ENCODE measurements around the gene PPP1CC. TPM values are rescaled to one million over a fixed set of nuclear protein-coding genes. Genes with fewer than 3 reads are reported as not detected.

The PPP1CC gene
- 100 to 1,000 TPM in 4 of 8 experiments, 10 to 100 TPM in 4; 57.5 to 156 (median 102) TPM for total RNA-seq

DNA sequence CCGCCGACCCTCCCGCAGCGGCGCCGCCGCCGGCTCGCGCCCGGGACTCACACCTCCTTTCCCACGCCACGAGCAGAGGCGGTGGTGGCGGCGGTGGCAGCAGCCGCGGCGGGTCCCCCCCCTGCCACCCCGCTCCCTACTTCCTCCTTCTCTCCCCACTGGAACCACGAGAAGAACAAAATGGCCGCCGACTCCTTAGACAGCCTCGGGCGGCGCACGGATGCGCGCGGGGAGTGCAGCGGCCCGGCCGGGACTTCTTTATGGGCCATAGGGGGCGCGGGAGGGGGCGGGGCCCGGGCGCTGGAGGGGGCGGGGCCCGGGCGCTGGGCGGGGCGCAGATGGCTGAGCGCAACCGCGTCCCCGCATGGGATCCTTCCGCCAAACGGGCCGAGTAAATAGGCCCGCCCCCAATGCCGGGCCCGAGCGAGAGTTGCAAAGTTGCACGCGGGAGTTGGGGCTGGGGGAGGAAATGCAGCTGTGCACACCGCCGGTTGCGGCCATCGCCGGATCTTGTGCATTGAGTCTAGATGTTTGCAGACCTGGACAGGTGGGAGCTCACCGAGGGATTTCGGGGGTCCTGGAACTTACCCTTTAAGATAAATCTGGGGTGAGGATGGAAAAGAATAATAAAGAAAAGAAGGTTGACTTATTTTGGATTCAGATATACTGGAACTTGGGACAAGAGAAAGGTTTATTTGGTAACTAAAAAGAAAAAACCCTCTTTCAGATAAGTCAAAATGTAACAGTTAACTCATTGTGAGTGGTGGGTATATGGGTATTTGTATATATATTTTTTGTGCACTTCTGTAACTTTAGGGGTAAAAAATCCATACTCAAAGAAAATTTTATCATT lies at the start of gene PPP1CC:
Gene PPP1CC, minus strand, starts transcription at position 174 of the 853 bp plus-strand sequence. CDS start 184 bp downstream, outside the sequence.
- Histone ChIP-seq H3K4me1 (replicated peaks in 1 of 2) (peaks cover 22 to 30% of the 10 kb centered on the region in 2 donors), H3K27ac (peak within 1 kb of the TSS; percentile 92 to 94), H3K4me3 (peak within 1 kb of the TSS; percentile 67 to 95 (median 91))
- in situ Hi-C loops (cut with MboI; ENCODE audit: low pct_unique_long_range_greater_than_20kb in 2 of 9, low sequenced_read_pairs in 9 of 9, unreplicated experiment in 9 of 9): no loop called here
- peak; percentile 86 to 96 (median 92) for ATAC-seq (replicated peaks in 6 of 8)
- 0 to 7% (median 0%) methylated on average over 1 to 16 of the region's 63 CpGs; no CpG with 5 or more reads in 5 of the 10 experiments for WGBS, 10 experiments

DNA sequence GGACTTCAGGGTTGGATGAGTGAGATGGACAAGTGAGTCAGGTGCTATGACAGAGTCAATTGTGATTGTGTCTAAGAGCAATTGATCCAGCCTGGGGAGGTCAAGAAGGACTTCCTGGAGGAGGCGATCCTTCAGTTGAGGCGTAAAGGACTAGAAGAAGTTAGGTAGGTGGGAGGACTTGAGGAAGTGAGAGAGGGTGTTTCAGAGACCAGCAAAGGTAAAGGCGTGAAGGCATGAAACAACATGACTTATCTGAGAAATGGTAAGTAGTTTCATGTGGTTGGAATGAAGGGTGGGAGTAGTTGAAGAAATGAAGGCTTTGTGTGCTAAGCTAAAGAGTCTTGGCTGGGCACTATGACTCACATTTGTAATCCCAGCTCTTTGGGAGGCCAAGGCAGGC lies 48.9 kb upstream of the PPP1CC start:
- 40 to 100% (median 88%) methylated on average over 1 to 3 of the region's 3 CpGs; no CpG with 5 or more reads in 3 of the 10 experiments for whole genome bisulfite sequencing, 10 experiments
- ATAC-seq (replicated peaks in 6 of 8): no peak
- in situ Hi-C loops (cut with MboI; ENCODE audit: low pct_unique_long_range_greater_than_20kb in 2 of 9, low sequenced_read_pairs in 9 of 9, unreplicated experiment in 9 of 9): no loop called here

GRCh38 chr12:110790301-110790700 lies 47.6 kb upstream of the PPP1CC start:
- Histone ChIP-seq H3K4me1 (replicated peaks in 1 of 2) (no peaks in the 10 kb centered on the region), H3K27ac (no peak overlapping the region), H3K4me3 (no peak overlapping the region)
- no peak for ATAC-seq (replicated peaks in 6 of 8)
- in situ Hi-C loops (cut with MboI; ENCODE audit: low pct_unique_long_range_greater_than_20kb in 2 of 9, low sequenced_read_pairs in 9 of 9, unreplicated experiment in 9 of 9): no loop called here
- WGBS, 10 experiments: 0 to 100% (median 86%) methylated on average over 1 of the region's 1 CpG; no CpG with 5 or more reads in 4 of the 10 experiments

More for the DNA sequence above, 48.9 kb upstream of the PPP1CC start:
- H3K4me1 ChIP-seq (replicated peaks in 1 of 2): no peaks in the 10 kb centered on the region
- no peak overlapping the region for H3K27ac ChIP-seq
- no peak overlapping the region for H3K4me3 ChIP-seq

GRCh38 chr12:110786012-110786411 lies 43.3 kb upstream of the PPP1CC start:
- in situ Hi-C loops (cut with MboI; ENCODE audit: low pct_unique_long_range_greater_than_20kb in 2 of 9, low sequenced_read_pairs in 9 of 9, unreplicated experiment in 9 of 9): no loop called here
- Histone ChIP-seq H3K4me3 (no peak overlapping the region), H3K4me1 (replicated peaks in 1 of 2) (no peaks in the 10 kb centered on the region), H3K27ac (no peak overlapping the region)
- 40 to 90% (median 75%) methylated on average over 1 to 6 of the region's 7 CpGs; no CpG with 5 or more reads in 6 of the 10 experiments for WGBS, 10 experiments
- ATAC-seq (replicated peaks in 6 of 8): no peak

DNA sequence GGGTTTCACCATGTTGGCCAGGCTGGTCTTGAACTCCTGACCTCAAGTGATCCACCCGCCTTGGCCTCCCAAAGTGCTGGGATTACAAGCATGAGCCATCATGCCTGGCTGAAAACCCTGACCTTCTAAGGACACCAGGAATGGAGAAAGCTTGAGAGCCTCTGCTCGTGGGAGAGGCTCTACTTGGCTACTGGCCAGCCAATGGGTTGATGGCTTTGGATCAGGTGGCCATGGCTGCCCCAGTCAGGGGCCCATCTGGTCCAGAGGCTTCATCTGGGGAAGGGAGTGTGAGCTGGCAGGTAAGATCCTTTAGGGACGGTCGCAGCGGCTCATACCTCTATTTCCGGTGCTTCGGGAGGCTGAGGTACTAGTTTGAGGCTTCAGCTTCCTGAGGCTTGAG lies 42.5 kb upstream of the PPP1CC start:
- Histone ChIP-seq H3K4me3 (no peak overlapping the region), H3K4me1 (replicated peaks in 1 of 2) (no peaks in the 10 kb centered on the region), H3K27ac (no peak overlapping the region)
- in situ Hi-C loops (cut with MboI; ENCODE audit: low pct_unique_long_range_greater_than_20kb in 2 of 9, low sequenced_read_pairs in 9 of 9, unreplicated experiment in 9 of 9): no loop called here
- no peak for ATAC-seq (replicated peaks in 6 of 8)
- WGBS, 10 experiments: 50 to 87% (median 80%) methylated on average over 1 to 3 of the region's 7 CpGs; no CpG with 5 or more reads in 7 of the 10 experiments

GRCh38 chr12:110782922-110783321 lies 40.2 kb upstream of the PPP1CC start:
- Histone ChIP-seq H3K4me3 (no peak overlapping the region), H3K27ac (no peak overlapping the region), H3K4me1 (replicated peaks in 1 of 2) (no peaks in the 10 kb centered on the region)
- 54 to 100% (median 85%) methylated on average over 1 to 8 of the region's 8 CpGs for WGBS, 10 experiments
- in situ Hi-C loops (cut with MboI; ENCODE audit: low pct_unique_long_range_greater_than_20kb in 2 of 9, low sequenced_read_pairs in 9 of 9, unreplicated experiment in 9 of 9): no loop called here
- ATAC-seq (replicated peaks in 6 of 8): no peak

DNA sequence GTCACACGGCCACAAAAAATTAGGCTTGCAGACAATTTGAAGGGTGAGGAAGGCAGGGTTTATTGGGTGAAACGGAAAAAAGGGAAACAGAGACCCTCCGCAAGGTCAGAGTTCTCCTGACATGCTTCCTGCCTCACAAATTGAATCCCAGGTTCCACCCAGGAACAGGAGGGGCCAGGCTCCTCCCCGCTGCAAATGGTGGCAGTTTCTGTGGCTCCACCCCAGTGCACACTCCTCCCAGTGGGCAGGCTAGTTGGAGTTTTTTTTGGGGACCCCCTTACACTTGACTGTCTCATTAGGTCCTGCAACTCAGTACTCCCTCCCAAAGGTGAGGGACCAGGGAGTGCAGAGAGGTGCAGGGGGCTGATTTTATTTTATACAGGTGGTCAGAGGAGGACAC lies 39.4 kb upstream of the PPP1CC start:
- Histone ChIP-seq H3K4me1 (replicated peaks in 1 of 2) (no peaks in the 10 kb centered on the region), H3K4me3 (no peak overlapping the region), H3K27ac (no peak overlapping the region)
- 60 to 90% (median 80%) methylated on average over 1 to 4 of the region's 4 CpGs; no CpG with 5 or more reads in 3 of the 10 experiments for WGBS, 10 experiments
- no peak for ATAC-seq (replicated peaks in 6 of 8)
- in situ Hi-C loops (cut with MboI; ENCODE audit: low pct_unique_long_range_greater_than_20kb in 2 of 9, low sequenced_read_pairs in 9 of 9, unreplicated experiment in 9 of 9): no loop called here

GRCh38 chr12:110780448-110780847 lies 37.8 kb upstream of the PPP1CC start:
- H3K27ac ChIP-seq: no peak overlapping the region
- 0 to 89% (median 70%) methylated on average over 1 to 4 of the region's 4 CpGs; no CpG with 5 or more reads in 1 of the 10 experiments for WGBS, 10 experiments
- H3K4me1 ChIP-seq (replicated peaks in 1 of 2): no peaks in the 10 kb centered on the region
- no peak overlapping the region for H3K4me3 ChIP-seq
- ATAC-seq (replicated peaks in 6 of 8): no peak
- in situ Hi-C loops (cut with MboI; ENCODE audit: low pct_unique_long_range_greater_than_20kb in 2 of 9, low sequenced_read_pairs in 9 of 9, unreplicated experiment in 9 of 9): no loop called here

- in situ Hi-C loops (cut with MboI; ENCODE audit: low pct_unique_long_range_greater_than_20kb in 2 of 9, low sequenced_read_pairs in 9 of 9, unreplicated experiment in 9 of 9): no loop called here
- no peak overlapping the region for H3K27ac ChIP-seq
- no peak overlapping the region for H3K4me3 ChIP-seq
- ATAC-seq (replicated peaks in 6 of 8): no peak
- WGBS, 10 experiments: 58 to 100% (median 90%) methylated on average over 1 to 6 of the region's 7 CpGs; no CpG with 5 or more reads in 2 of the 10 experiments
- no peaks in the 10 kb centered on the region for H3K4me1 ChIP-seq (replicated peaks in 1 of 2)
Observed at GRCh38 chr12:110778833-110779577, 36.3 kb upstream of the PPP1CC start.

GRCh38 chr12:110776410-110776809 lies 33.7 kb upstream of the PPP1CC start:
- in situ Hi-C loops (cut with MboI; ENCODE audit: low pct_unique_long_range_greater_than_20kb in 2 of 9, low sequenced_read_pairs in 9 of 9, unreplicated experiment in 9 of 9): no loop called here
- H3K4me1 ChIP-seq (replicated peaks in 1 of 2): no peaks in the 10 kb centered on the region
- no peak overlapping the region for H3K4me3 ChIP-seq
- H3K27ac ChIP-seq: no peak overlapping the region
- ATAC-seq (replicated peaks in 6 of 8): peak in 2 of 8 experiments; percentile 24 to 36
- WGBS, 10 experiments: 29 to 75% (median 52%) methylated on average over 1 to 3 of the region's 4 CpGs

DNA sequence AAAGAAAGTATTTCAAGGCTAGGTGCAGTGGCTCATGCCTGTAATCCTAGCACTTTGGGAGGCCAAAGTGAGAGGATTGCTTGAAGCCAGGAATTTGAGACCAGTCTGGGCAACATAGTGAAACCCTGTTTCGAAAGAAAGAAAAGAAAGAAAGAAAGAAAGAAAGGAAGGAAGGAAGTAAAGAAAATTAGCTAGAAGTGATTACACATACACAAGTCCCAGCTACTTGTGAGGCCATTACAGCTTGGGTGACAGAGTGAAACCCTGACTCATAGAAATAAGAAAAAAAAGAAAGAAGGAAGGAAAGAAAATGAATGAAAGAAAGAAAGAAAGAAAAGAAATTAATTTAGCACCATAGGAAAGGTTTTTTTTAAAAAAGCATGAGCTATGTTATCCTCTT lies 33.3 kb upstream of the PPP1CC start:
- H3K4me1 ChIP-seq (replicated peaks in 1 of 2): no peaks in the 10 kb centered on the region
- 29 to 100% (median 91%) methylated on average over 1 of the region's 1 CpG; no CpG with 5 or more reads in 1 of the 10 experiments for WGBS, 10 experiments
- H3K27ac ChIP-seq: no peak overlapping the region
- in situ Hi-C loops (cut with MboI; ENCODE audit: low pct_unique_long_range_greater_than_20kb in 2 of 9, low sequenced_read_pairs in 9 of 9, unreplicated experiment in 9 of 9): no loop called here
- no peak for ATAC-seq (replicated peaks in 6 of 8)
- no peak overlapping the region for H3K4me3 ChIP-seq

GRCh38 chr12:110774824-110775223 lies 32.1 kb upstream of the PPP1CC start:
- in situ Hi-C loops (cut with MboI; ENCODE audit: low pct_unique_long_range_greater_than_20kb in 2 of 9, low sequenced_read_pairs in 9 of 9, unreplicated experiment in 9 of 9): no loop called here
- H3K27ac ChIP-seq: no peak overlapping the region
- no peak for ATAC-seq (replicated peaks in 6 of 8)

GRCh38 chr12:110768960-110769359 lies 26.3 kb upstream of the PPP1CC start:
- WGBS, 10 experiments: 20 to 100% (median 87%) methylated on average over 1 to 5 of the region's 5 CpGs; no CpG with 5 or more reads in 2 of the 10 experiments
- no peak overlapping the region for H3K27ac ChIP-seq
- in situ Hi-C loops (cut with MboI; ENCODE audit: low pct_unique_long_range_greater_than_20kb in 2 of 9, low sequenced_read_pairs in 9 of 9, unreplicated experiment in 9 of 9): no loop called here
- no peaks in the 10 kb centered on the region for H3K4me1 ChIP-seq (replicated peaks in 1 of 2)
- H3K4me3 ChIP-seq: no peak overlapping the region
- no peak for ATAC-seq (replicated peaks in 6 of 8)

More at GRCh38 chr12:110774824-110775223, 32.1 kb upstream of the PPP1CC start:
- Histone ChIP-seq H3K4me3 (no peak overlapping the region), H3K4me1 (replicated peaks in 1 of 2) (no peaks in the 10 kb centered on the region)
- WGBS, 10 experiments: 25 to 100% (median 79%) methylated on average over 1 to 2 of the region's 2 CpGs; no CpG with 5 or more reads in 5 of the 10 experiments
